OCI-M2 (cell line): ENCODE measurements around the gene PTPRN2.
"Not testable (repeated sequence)": the region's sequence is repeated elsewhere in the genome, so short reads cannot be mapped to it uniquely, and the experiment has no call there.

Experiments used
- DNase-seq: peaks from one replicate; lab custom pipeline; 2025; ENCODE audit not compliant: unreplicated experiment; lab: John Stamatoyannopoulos, UW

PTPRN2 gene

DNA sequence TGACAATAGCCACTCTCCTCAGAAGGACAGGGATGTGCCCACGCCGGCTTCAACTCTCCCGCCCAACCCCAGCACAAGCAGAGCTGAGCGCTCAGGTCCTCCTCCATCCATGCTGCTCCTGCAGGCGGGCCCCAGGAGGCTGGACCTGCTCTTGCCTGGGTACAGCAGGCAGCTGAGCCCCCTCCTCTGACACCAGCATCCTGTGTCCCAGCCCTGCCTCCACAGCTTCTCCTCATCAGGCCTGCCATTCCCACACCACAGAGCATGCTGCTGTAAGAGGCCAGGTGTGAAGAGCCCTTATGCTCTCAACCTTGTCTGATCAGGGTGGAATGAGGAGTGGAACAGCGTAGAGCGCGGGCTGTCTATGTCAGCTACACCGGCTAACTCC is 302.2 kb downstream of the PTPRN2 start:
- no peak for DNase-seq

DNA sequence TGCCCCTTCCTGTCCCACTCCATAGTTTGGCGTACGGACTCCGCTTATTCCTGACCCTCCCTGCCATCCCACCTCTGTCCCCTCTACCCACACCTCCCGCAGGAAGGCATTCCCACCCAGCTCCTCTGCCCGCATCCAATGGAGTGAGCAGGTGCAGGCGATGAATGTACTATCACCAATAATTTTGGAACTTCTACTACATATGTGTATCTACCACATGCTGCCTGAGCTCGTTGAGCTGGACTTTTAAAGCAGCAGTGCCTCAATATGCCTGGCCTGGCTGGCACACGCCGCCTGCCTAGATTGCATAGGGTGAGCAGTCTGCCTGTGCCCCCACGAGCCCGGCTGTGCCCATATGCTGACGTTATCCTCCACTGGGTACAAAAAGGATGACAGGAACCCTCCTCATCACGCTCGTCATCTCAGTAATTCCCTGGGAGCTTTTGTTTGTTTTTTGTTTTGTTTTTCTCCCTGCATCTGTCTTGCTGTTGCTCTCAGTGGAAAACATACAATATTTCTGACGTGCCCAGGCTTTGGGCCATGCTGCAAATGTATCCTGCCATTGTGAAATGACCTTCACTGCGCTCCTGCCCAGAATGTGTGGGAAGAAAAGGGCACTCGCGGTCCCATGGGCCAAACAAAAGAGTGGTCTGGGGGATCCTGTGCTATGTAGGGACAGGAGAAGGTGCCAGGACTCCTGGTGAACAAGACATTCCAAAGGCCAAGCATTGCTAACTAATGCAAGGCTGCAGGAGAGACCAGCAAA is 302.8 kb downstream of the PTPRN2 start:
- no peak for DNase-seq

DNA sequence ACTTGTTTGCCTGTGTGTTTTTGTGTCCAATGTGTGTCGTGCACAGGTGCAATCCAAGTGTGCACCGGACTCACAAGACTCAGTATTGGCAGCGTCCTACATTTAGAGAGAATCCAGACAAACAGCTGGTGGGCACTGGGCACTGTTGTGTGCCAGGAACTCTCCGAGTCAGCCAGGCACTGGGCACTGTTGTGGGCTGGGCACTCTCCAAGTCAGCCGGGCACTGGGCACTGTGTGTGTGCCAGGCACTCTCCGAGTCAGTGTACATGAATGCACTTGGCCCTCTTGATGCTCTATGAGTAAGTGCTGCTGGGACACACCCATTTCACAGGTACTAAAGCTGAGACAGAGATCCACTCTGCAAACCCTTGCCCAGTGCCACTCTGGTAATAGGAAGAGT is 303.5 kb downstream of the PTPRN2 start:
- DNase-seq = no peak

DNA sequence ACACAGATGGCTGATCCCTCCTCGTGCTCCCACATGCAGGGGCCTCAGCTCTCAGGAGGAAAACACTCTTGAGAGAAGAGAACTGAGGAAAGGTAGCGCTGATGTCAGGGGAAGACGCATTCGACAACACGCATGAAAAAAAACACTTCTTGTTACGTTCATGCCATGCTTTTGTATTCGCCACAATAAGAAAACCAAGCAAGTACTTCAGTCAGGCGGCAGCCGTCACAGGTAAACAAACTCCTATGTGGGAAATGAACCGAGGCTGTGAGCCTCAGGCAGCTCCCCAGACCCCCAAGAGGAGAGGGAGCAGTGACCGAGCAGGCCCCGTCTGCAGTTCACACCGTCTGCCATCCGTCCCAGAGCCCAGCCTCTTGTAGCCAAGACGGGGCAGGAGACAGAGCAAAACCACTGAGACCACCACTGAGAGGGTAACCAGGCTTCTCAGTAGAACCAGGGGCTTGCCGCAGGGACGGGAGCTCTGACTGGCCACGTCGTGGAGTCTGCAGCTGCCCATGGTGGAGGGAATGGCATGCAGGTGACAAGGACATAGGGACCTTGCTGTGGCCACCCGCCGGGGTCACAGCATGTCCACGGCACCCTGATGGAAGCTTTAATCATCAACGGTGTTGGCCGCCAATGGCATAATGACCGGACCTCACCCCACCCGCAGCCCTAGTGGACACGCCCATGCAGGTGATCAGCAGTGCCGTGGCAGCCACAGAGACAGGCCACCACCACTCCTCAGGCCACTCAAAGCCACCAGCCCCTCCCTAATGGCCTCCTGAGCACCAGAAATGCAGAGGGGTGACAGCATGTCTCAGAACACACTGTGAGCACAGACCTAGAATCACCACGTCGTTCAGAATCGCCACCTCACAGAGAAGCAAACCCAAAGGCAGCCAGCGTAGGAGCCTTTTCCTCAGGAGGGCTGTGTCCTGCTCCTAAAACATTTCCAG is 304.3 kb downstream of the PTPRN2 start:
- no peak for DNase-seq

DNA sequence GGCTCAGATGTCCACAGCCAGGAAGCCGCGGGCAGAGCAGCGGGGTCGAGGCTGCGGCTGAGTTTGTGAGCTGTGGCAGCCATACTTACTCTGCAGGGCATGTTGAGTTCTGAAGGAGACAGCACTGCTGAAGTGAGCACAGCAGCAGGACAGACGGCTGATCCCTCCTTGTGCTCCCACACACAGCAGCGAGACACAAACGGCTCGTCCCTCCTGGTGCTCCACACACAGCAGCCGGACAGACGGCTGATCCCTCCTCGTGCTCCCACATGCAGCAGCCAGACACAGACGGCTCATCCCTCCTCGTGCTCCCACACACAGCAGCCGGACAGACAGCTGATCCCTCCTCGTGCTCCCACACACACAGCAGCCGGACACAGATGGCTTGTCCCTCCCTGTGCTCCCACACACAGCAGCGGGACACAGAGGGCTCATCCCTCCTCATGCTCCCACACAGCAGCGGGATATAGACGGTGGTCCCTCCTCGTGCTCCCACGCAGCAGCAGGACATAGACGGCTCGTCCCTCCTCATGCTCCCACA is 305.1 kb downstream of the PTPRN2 start:
- no peak for DNase-seq

DNA sequence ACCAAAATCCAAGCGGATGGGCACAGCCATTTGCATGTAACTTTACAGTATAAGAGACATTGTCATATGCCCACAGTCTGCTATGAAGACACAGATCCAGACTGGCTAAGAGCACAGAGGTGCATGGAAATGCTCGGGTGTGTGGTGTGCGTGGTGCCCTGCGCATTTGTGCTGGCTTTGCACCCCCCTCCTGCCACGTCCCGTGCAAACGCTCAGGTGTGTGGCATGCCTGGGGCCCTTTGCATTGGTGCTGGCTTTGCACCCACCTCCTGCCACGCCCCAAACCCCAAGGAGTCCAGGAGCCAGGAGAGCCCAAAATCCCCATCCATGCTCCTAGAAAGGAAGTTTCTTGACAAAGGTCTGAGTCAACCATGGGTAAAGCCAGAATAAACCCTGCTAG is 306.2 kb downstream of the PTPRN2 start:
- DNase-seq = no peak

DNA sequence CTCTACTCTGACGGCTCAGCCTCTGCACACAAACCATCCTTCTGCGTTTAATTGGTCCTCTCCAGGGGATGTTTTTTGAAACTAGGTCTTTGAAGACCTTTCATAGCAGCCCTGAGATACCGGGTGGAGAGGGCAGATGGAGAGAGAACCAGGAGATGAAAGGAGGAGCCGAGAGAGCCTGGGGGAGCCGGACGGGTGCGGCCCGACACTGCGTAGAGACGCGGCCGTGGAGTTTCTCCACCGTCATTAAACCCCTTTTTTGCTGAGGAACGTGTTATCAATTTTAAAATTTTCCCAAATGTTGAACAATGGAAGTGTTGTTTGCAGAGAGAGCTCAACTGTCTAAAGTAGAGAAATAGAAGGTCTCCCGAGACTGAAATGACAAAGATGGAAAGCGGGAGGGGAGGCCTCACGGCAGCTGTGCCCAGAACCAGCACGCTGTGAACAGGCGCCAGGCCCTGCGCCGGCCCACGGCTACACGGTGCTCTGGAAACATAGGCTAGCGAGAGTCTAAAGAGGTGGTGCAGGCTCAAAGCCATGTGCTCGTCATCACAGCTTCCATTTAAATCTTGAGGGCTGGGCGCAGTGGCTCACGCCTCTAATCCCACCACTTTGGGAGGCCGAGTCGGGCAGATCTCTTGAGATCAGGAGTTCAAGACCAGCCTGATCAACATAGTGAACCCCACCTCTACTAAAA is 307.0 kb downstream of the PTPRN2 start:
- DNase-seq = no peak

DNA sequence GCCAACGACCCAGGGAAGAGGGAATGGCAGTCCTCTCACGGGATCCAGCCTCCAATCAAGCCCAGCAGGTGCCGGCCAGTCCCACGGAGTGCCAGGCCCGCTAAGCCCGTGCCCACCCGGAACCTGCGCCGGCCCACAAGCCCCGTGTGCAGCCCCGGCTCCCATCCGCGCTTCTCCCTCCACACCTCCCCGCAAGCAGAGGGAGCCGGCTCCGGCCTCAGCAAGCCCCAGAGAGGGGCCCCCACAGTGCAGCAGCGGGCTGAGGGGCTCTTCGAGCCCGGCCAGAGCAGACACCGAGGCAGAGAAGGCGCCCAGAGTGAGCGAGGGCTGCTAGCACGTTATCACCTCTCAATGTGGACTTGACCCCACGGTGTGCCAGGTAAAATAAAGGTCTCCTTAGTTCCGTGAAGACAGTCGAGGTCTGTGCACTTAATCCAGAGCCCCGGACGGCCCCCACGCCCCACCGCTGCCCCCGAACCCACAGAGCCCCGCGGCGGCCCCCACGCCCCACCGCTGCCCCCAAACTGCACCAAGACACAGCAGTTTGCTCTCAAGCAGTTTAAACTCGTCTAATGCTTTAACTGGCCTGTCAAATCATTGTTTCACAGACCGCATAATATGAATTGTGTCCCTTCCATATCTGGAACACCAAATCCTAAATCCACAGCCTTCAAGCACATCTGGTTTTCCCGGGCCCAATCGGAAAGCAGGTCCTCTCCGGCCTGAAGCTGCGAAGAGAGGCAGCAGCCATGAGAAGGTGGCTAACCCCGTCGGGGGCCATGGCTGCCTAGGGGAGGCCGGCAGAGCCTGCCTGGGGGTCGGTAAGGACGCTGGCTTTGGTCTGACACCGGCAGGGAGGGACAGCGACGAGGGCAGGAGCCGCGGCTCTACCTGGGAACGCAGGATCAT is 307.8 kb downstream of the PTPRN2 start:
- DNase-seq = no peak

DNA sequence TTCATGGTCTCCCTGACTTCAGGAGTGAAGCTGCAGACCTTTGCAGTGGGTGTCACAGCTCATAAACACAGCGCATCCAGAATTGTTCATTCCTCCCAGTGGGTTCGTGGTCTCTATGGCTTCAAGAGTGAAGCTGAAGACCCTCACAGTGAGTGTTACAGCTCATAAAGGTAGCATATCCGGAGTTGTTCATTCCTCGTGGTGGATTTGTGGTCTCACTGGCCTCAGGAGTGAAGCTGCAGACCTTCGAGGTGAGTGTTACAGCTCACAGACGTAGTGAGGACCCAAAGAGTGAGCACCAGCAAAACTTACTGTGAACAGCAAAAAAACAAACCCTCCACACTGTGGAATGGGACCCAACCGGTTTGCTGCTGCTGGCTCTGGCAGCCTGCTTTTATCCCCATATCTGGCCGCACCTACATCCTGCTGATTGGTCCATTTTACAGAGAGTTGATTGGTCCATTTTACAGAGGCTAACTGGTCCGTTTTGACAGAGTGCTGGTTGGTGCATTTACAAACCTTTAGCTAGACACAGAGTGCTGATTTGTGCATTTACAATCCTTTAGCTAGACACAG is 308.8 kb downstream of the PTPRN2 start:
- DNase-seq = no peak

DNA sequence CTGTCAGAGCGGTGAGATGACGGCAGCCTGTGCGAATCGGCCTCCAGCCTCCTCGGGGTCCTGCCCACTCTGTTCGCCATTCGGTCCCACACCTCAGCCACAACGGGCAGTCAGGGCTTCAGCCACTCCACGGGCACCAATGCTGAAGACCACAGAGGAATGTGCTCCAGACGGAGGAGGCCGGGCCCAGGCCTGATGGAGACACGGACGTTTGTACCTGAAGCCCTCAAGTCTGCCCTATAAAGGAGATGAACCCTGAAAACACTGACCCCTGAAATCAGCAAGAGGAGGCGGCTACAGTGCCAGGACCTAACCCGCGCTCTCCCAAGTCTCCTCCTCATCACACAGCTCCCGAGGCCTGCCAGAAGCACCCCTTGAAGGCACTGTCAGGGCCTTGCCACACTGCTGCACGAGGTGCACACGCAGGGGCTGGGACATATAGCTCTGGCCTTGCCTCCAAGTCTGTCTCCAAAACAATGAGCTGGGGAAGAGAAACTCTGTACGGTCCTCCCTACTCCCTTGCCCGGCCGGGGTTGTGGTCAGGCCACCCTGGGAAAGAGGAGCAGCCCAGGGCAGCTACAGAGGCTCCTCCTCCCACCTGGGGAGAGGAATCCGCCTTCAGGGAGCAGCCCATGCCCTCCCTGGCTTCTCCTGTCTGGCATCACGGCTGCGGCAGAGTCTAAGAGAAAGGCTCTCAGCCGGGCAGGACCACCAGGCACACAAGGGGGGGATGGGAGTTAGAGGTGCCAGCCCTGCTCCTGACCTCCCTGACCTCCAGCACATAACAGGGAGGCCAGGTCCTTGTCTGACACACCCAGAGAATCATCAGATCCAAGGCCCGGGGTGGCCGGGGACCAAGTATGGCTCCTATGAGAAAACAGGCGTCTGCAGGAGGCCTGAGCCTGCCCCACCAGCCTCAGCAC is 310.1 kb downstream of the PTPRN2 start:
- DNase-seq = no peak

DNA sequence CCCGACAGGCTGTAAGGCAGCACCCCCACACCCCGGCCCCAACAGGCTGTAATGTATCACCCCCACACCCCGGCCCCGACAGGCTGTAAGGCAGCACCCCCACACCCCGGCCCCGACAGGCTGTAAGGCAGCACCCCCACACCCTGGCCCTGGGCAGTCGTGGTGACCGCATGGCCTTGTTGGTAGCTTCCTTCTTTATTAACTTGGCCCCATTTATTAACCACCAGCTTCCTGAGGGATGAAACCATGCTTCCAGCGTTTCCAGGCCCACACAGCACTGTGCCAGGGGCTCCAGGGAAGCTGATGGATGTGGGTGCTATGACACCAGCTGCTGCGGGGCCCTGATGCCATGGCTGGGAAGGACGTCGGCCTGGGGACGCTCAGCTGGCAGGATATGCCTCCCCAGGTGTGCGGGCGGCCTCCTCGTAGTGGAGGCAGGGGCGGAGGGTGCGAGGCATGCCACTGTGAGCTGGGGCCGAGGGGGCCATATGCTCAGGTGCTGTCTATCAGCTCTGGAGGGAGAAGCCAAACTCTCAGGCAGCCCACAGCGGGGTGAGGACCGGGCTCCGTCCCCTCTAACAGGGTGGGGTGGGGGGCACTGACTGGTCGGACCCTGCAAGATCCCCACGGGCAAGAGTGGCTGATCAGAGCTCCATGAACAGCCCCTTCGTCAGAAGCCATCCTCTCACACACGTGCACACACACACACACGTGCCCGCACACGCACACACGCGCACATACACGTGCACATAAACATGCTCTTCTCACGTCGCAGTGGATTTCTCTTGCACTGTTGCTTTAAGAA is 311.0 kb downstream of the PTPRN2 start:
- DNase-seq = no peak

DNA sequence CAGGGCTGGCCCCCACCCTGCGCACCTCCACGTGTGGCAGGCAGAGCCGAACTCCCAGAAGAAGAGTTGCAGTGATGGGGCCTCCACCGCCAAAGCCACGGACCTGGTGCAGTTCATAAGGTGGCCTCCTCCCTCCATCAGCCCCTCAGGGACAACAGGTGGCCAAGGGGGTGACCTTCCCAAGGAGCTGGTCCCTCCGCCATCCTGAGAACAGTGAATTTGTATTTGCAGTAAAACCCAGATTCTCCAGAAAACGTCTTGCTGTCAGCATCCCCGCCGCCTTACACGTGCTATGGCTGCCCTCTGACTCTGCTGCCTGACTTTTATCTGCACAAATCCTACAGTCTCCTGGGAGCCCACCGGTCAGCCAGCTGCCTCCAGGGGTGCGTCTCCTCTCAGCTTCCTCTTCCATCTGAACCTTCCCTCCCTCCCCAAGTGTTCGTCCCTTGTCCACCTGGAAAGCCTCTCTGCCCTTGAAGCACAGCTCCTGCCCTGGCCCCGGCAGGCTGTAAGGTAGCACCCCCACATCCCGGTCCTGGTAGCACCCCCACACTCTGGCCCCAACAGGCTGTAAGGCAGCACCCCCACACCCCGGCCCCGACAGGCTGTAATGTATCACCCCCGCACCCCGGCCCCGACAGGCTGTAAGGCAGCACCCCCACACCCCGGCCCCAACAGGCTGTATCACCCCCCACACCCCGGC is 311.8 kb downstream of the PTPRN2 start:
- no peak for DNase-seq

DNA sequence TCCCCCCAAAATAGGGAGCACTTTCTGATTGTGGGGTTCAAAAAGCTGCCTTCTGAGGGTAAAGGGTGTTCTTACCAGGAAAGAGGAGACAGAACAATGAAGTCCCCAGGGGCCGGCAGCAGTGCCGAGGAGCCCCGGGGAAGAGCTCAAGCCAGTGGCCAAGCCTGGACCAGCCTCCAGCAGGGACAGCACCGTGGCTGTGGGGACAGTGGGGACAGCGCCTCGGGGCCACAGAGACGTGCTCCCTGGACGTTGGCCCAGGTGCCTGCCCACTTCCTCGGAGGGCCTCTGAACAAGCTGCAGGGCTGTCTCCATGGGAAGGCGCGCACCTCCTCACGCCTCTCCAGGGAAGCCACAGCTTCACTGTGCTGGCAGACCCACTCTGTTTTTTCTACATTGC is 312.6 kb downstream of the PTPRN2 start:
- DNase-seq = no peak

DNA sequence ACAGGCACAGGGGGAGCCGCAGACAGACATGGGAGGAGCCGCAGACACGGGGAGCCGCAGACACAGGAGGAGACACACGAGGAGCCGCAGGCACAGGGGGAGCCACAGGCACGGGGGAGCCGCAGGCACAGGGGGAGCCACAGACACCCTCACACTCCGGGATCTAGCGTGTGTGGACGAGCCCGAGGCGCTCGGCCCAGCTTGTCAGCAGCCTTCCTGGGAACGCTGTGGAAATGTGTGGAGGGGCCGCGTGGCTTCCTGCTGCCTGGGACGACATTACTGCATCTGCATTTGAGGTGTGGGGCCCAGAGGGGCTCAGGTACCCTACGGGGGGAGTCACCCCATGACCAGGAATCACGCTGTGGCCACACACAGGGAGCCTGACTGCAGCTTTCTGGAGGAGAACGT is 313.2 kb downstream of the PTPRN2 start:
- no peak for DNase-seq

DNA sequence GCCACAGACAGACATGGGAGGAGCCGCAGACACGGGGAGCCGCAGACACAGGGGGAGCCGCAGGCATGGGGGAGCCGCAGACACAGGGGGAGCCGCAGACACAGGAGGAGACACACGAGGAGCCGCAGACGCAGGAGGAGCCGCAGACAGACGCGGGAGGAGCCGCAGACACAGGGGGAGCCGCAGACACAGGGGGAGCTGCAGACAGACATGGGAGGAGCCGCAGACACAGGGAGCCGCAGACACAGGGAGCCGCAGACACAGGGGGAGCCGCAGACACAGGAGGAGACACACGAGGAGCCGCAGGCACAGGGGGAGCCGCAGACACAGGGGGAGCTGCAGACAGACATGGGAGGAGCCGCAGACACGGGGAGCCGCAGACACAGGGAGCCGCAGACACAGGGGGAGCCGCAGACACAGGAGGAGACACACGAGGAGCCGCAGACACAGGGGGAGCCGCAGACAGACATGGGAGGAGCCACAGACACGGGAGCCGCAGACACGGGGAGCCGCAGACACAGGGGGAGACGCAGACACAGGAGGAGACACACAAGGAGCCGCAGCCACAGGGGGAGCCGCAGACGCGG is 313.8 kb downstream of the PTPRN2 start:
- DNase-seq = not testable (repeated sequence)

DNA sequence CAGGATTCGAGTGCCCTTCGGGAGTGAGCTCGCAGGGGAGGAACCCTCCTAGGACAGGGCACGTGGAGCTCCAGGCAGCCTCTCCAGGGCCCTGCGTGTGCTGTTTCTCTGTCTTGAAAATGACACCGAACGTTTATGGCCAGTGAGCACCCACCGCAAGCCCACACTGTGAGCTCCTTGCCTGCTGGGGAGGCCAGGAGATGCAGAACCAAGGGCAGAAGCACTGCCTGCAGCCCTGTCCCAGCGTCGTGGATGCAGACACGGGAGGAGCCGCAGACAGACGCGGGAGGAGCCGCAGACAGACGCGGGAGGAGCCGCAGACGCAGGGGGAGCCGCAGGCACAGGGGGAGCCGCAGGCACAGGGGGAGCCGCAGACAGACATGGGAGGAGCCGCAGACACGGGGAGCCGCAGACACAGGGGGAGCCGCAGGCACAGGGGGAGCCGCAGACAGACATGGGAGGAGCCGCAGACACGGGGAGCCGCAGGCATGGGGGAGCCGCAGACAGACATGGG is 314.4 kb downstream of the PTPRN2 start:
- no peak for DNase-seq
